SK-N-MC (cell line): Measurements from ENCODE around the gene YRDC.

Experiments used
- EZH2 ChIP-seq: fragments of 200-600 bp; sonication (generic); IDR thresholded peaks from one replicate; pipeline ENCODE4 v1.6.1; 2017; ENCODE audit warnings: antibody characterized with exemption
- FOXP2 ChIP-seq: optimal IDR thresholded peaks from 2 replicates; pipeline ENCODE3; 2011; ENCODE audit warnings: mild to moderate bottlenecking, moderate library complexity; ENCODE audit not compliant: insufficient read depth; ENCODE audit errors: extremely low read length, control extremely low read depth
- POLR2AphosphoS5 ChIP-seq: IDR thresholded peaks from 2 replicates; pipeline ENCODE4 v1.6.1; 2012; ENCODE audit warnings: mild to moderate bottlenecking, low read depth, low read length, borderline replicate concordance

DNA sequence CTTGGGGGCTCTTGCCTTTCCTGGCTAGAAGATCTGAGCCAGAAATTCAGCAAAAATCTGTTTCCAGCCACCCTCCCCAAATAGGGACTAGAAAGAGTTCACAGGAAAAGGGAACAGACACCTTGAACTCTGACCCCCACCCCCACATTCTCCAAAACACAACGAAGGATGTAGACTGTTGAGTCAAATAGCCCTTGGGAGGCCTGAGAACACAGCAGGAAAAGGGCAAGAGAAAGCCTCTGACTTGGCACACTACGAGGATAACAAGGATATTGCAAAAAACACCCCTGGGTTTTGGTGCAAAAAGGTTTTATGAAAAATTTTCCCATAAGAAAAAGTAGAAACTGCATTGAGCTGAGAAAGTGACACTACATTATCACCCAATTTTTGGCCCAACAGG lies 1.9 kb upstream of the YRDC start:
- TF ChIP-seq POLR2AphosphoS5: no peak
- no peak for TF ChIP-seq EZH2
- no peak for TF ChIP-seq FOXP2
